ENCODE data around the gene WIPF2.
A peak's percentile ranks its signal among the peaks of the same experiment; 100 is the strongest.

The WIPF2 gene

GRCh38 chr17:40287494-40288369 lies 68.6 kb downstream of the WIPF2 start, which contains the start of gene CDC6 (continued):
- peak; percentile 97 for TF ChIP-seq ZNF76 (tag by site-specific recombination; IDR thresholded peaks at IDR 0.05; ENCODE audit: borderline replicate concordance, low read depth)
- TF ChIP-seq ZNF549 (tag by site-specific recombination; IDR thresholded peaks at IDR 0.05) = no peak
- TF ChIP-seq ZNF112 (tag by site-specific recombination; IDR thresholded peaks at IDR 0.05) = no peak
- TF ChIP-seq ZBTB49 (tag by site-specific recombination; IDR thresholded peaks at IDR 0.05; ENCODE audit: low read depth) = no peak
- TF ChIP-seq ZSCAN18 (tag by site-specific recombination; IDR thresholded peaks at IDR 0.05) = no peak; the same call in 1 of the 2 replicates
- no peak; the same call in 1 of the 2 replicates for TF ChIP-seq ZNF610 (tag by site-specific recombination; IDR thresholded peaks at IDR 0.05; ENCODE audit: borderline replicate concordance)
- TF ChIP-seq RBAK (tag by site-specific recombination; IDR thresholded peaks at IDR 0.05) = no peak
- peak; percentile 50 for TF ChIP-seq ZNF623 (tag by site-specific recombination; IDR thresholded peaks at IDR 0.05)
- no peak for TF ChIP-seq HOXA7 (CRISPR knock-in tag; IDR thresholded peaks at IDR 0.05; ENCODE audit: borderline replicate concordance)
- no peak for TF ChIP-seq ZNF585B (tag by site-specific recombination; IDR thresholded peaks at IDR 0.05)
- TF ChIP-seq ZNF777 (tag by site-specific recombination; IDR thresholded peaks at IDR 0.05; ENCODE audit: borderline replicate concordance) = no peak
- no peak for TF ChIP-seq ZNF571 (tag by site-specific recombination; IDR thresholded peaks at IDR 0.05)
- TF ChIP-seq ZNF157 (tag by site-specific recombination; IDR thresholded peaks at IDR 0.05) = no peak
- TF ChIP-seq ZNF18 (tag by site-specific recombination; IDR thresholded peaks at IDR 0.05) = 0 out of 2 replicates have a peak, but pooled peaks have one; percentile 81
- TF ChIP-seq ZNF292 (tag by site-specific recombination; IDR thresholded peaks at IDR 0.05; ENCODE audit: borderline replicate concordance, low read depth) = no peak
- peak; percentile 60; the same call in 1 of the 2 replicates for TF ChIP-seq REPIN1 (tag by site-specific recombination; IDR thresholded peaks at IDR 0.05; ENCODE audit: low read depth)
- TF ChIP-seq ZNF529 (tag by site-specific recombination; IDR thresholded peaks at IDR 0.05; ENCODE audit: insufficient replicate concordance) = no peak
- no peak for TF ChIP-seq PRDM6 (tag by site-specific recombination; IDR thresholded peaks at IDR 0.05)
- no peak for TF ChIP-seq ZNF645 (tag by site-specific recombination; IDR thresholded peaks at IDR 0.05)
- peak; percentile 98 for TF ChIP-seq ZNF501 (tag by site-specific recombination; IDR thresholded peaks at IDR 0.05)
- peak; percentile 50; the same call in 1 of the 2 replicates for TF ChIP-seq ZBTB20 (tag by site-specific recombination; IDR thresholded peaks at IDR 0.05)
- TF ChIP-seq ZNF341 (tag by site-specific recombination; IDR thresholded peaks at IDR 0.05; ENCODE audit: low read depth) = peak; percentile 64
- TF ChIP-seq ZBTB6 (tag by site-specific recombination; IDR thresholded peaks at IDR 0.05) = no peak
- TF ChIP-seq ZSCAN30 (tag by site-specific recombination; IDR thresholded peaks at IDR 0.05) = peak; percentile 17; the same call in 1 of the 2 replicates
- no peak for TF ChIP-seq BCL6B (tag by site-specific recombination; IDR thresholded peaks at IDR 0.05)
- peak; percentile 90 for TF ChIP-seq ZNF639 (tag by site-specific recombination; IDR thresholded peaks at IDR 0.05)
